Colonic mucosa (tissue), 4 donors: ENCODE measurements around the gene OS9. TPM values are rescaled to one million over a fixed set of nuclear protein-coding genes. Genes with fewer than 3 reads are reported as not detected.

Experiments
- DNase-seq: peaks from one replicate; pipeline ENCODE4 v3.0.0-alpha.2; 2020
- H3K27ac ChIP-seq: fragments of 200-600 bp; one replicate; pipeline ENCODE4 v1.8.0; 2021
- H3K27me3 ChIP-seq: fragments of 200-600 bp; one replicate; pipeline ENCODE4 v1.8.0; 2021
- H3K36me3 ChIP-seq: fragments of 200-600 bp; one replicate; pipeline ENCODE4 v1.8.0; 2021
- H3K4me1 ChIP-seq: fragments of 200-600 bp; one replicate; pipeline ENCODE4 v1.8.0; 2021; ENCODE audit warnings: mild to moderate bottlenecking
- H3K4me3 ChIP-seq: fragments of 200-600 bp; one replicate; pipeline ENCODE4 v1.8.0; 2021
- H3K9ac ChIP-seq, 2 donors: one replicate each; pipeline ENCODE4 v1.7.0; 2013; ENCODE audit warnings: control low read depth in 2 of 2, low read depth in 2 of 2, low read length in 2 of 2
- H3K9me3 ChIP-seq: fragments of 200-600 bp; one replicate; pipeline ENCODE4 v1.8.0; 2021
- intact Hi-C: fragments of 100-400 bp; cut with DNase I; formaldehyde crosslinking; loops from one replicate; pipeline ENCODE4 v1.14.1; 2022
- microRNA-seq: library from miRNA; unstranded; fragments of <30 nt; microRNA quantifications from one replicate; pipeline ENCODE4, GENCODE V29; 2019
- total RNA-seq, 2 donors: library from RNA; stranded (reverse); fragmentation: NEBNext Ultra II Directional in 1 of 2; extraction: Animal tissue kit (Norgen Biotek cat#: 25700) in 1 of 2; gene quantifications; one replicate each; pipeline ENCODE4 v1.2.1, GENCODE V29; 2021
- TF ChIP-seq, protein P1 (sequence below): fragments of 200-600 bp; IDR thresholded peaks from one replicate; pipeline ENCODE4 v1.8.0; 2022; ENCODE audit warnings: antibody characterized with exemption, mild to moderate bottlenecking
- donor health status: healthy.
- donor health status: DM: no; HTN: no; CAD: no.
- donor health status: DM: no; HTN: no; CAD: no.

OS9 gene
- total RNA-seq, 2 donors from 2014 or later: 219 to 284 TPM

DNA sequence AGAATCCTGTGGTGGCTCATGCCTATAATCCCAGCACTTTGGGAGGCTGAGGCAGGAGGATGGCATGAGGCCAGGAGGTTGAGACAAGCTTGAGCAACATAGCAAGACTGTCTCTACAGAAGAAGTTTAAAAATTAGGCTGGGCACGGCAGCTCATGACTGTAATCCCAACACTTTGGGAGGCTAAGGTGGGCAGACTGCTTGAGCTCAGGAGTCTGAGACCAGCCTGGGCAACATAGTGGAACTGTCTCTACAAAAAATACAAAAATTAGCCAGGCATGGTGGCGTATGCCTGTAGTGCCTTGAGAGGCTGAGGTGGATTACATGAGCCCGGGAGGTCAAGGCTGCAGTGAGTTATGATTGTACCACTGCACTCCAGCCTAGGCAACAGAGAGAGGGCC, 73.9 kb downstream of the OS9 start:
- no peak for DNase-seq
- Histone ChIP-seq H3K4me1 (peaks cover 12% of the 10 kb centered on the region), H3K4me3 (no peak overlapping the region), H3K27ac (no peak overlapping the region), H3K36me3 (no peaks in the 10 kb centered on the region), H3K27me3 (peaks cover 25% of the 10 kb centered on the region), H3K9me3 (no peaks in the 10 kb centered on the region), H3K9ac (no peak overlapping the region)
- intact Hi-C loops: no loop called here
- TF ChIP-seq, protein P1, sequence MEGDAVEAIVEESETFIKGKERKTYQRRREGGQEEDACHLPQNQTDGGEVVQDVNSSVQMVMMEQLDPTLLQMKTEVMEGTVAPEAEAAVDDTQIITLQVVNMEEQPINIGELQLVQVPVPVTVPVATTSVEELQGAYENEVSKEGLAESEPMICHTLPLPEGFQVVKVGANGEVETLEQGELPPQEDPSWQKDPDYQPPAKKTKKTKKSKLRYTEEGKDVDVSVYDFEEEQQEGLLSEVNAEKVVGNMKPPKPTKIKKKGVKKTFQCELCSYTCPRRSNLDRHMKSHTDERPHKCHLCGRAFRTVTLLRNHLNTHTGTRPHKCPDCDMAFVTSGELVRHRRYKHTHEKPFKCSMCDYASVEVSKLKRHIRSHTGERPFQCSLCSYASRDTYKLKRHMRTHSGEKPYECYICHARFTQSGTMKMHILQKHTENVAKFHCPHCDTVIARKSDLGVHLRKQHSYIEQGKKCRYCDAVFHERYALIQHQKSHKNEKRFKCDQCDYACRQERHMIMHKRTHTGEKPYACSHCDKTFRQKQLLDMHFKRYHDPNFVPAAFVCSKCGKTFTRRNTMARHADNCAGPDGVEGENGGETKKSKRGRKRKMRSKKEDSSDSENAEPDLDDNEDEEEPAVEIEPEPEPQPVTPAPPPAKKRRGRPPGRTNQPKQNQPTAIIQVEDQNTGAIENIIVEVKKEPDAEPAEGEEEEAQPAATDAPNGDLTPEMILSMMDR: no peak

DNA sequence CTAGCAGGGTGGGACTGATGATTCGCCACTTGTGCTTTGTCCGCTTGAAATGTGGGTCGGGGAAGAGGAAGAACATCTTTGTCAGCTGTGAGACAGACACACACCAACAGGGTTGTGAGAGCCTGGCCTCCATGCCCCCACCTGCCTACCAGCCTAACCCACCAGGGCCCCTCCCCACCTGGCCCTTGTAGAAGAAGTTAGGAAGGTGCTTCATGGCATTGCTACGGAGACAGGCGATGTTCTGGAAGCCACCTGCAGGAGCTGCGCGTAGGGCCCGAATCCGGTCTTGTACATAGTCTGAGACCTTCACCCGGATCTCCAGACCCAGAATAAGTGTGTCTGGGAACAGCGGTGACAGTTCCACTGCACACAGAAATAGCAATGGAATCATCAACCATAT, 75.7 kb downstream of the OS9 start:
- intact Hi-C loops: no loop called here
- Histone ChIP-seq H3K9ac (no peak overlapping the region), H3K4me1 (peaks cover 12% of the 10 kb centered on the region), H3K36me3 (no peaks in the 10 kb centered on the region), H3K27me3 (peaks cover 25% of the 10 kb centered on the region), H3K4me3 (no peak overlapping the region), H3K9me3 (no peaks in the 10 kb centered on the region), H3K27ac (no peak overlapping the region)
- DNase-seq: no peak
- TF ChIP-seq, protein P1: no peak

DNA sequence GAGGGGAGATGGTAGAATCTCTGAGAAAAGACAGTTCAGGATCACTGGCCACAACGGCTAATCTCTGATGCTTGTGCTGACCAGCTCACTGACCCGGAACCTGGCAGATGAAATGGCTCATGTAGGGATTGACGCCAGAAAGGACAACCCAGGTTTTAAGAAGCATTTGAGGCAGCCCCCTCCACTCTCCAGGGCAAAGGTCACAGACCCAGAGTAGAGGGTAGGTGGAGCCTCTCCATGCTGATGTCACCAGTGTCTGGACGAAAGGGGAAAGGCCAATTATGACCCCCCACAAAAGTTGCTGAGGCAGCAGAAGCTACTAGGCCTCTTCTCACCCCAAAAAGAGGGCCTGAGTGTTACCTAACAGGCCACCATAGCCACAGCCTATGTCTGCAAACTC, 76.8 kb downstream of the OS9 start:
- TF ChIP-seq, protein P1: no peak
- Histone ChIP-seq H3K27me3 (peaks cover 13% of the 10 kb centered on the region), H3K4me3 (no peak overlapping the region), H3K9ac (no peak overlapping the region), H3K36me3 (no peaks in the 10 kb centered on the region), H3K4me1 (peaks cover 8% of the 10 kb centered on the region), H3K27ac (no peak overlapping the region), H3K9me3 (no peaks in the 10 kb centered on the region)
- intact Hi-C loops: no loop called here
- DNase-seq: no peak

Small RNAs within 50 kb of the gene (microRNA-seq; reads per million reads assigned to microRNA genes)
- not detected for gene MIR6759

Other genes starting within 250 kb of the OS9 start
- gene INHBE, start 238.8 kb upstream of the OS9 start, total RNA-seq: under 1 TPM in 1 of 2 donors, not detected in 1; 0.22 TPM
- gene GLI1, start 234.3 kb upstream of the OS9 start, total RNA-seq: 1 to 10 TPM; 1.4 to 2.0 TPM
- 1 to 10 TPM; 5.5 to 6.5 TPM for gene ARHGAP9, start 214.3 kb upstream of the OS9 start, total RNA-seq
- 100 to 1,000 TPM in 1 of 2 donors, 10 to 100 TPM in 1; 90.3 to 195 TPM for gene MARS1, start 206.1 kb upstream of the OS9 start, total RNA-seq
- 10 to 100 TPM; 17.5 to 22.8 TPM for gene DDIT3, start 173.6 kb upstream of the OS9 start, total RNA-seq
- gene MBD6, start 171.3 kb upstream of the OS9 start, total RNA-seq: 100 to 1,000 TPM in 1 of 2 donors, 10 to 100 TPM in 1; 95.4 to 133 TPM
- gene DCTN2, start 146.9 kb upstream of the OS9 start, total RNA-seq: 100 to 1,000 TPM; 131 to 139 TPM
- 1 to 10 TPM in 1 of 2 donors, under 1 TPM in 1; 0.67 to 2.1 TPM for gene KIF5A, start 144.1 kb upstream of the OS9 start, total RNA-seq
- 10 to 100 TPM; 43.6 to 60.2 TPM for gene PIP4K2C, start 102.9 kb upstream of the OS9 start, total RNA-seq
- gene DTX3, start 89.3 kb upstream of the OS9 start, total RNA-seq: 1 to 10 TPM; 3.4 to 7.4 TPM
- 10 to 100 TPM in 1 of 2 donors, 1 to 10 TPM in 1; 2.4 to 12.8 TPM for gene ARHGEF25, start 82.7 kb upstream of the OS9 start, total RNA-seq
- under 1 TPM; 0.32 to 0.88 TPM for gene B4GALNT1, start 60.9 kb upstream of the OS9 start, total RNA-seq
- 1 to 10 TPM in 1 of 2 donors, under 1 TPM in 1; 0.86 to 1.0 TPM for gene AGAP2, start 44.6 kb downstream of the OS9 start, total RNA-seq
- gene TSPAN31, start 50.9 kb downstream of the OS9 start, total RNA-seq: 10 to 100 TPM; 19.3 to 32.3 TPM
- 100 to 1,000 TPM in 1 of 2 donors, 10 to 100 TPM in 1; 45.7 to 121 TPM for gene CDK4, start 58.2 kb downstream of the OS9 start, total RNA-seq
- 10 to 100 TPM; 10.6 to 14.3 TPM for gene MARCHF9, start 61.0 kb downstream of the OS9 start, total RNA-seq
- 1 to 10 TPM in 1 of 2 donors, under 1 TPM in 1; 0.80 to 1.6 TPM for gene CYP27B1, start 72.9 kb downstream of the OS9 start, total RNA-seq
- gene METTL1, start 78.0 kb downstream of the OS9 start, total RNA-seq: 10 to 100 TPM in 1 of 2 donors, 1 to 10 TPM in 1; 7.1 to 18.9 TPM
- 1 to 10 TPM; 3.4 to 4.8 TPM for gene EEF1AKMT3, start 78.5 kb downstream of the OS9 start, total RNA-seq
- 10 to 100 TPM; 35.6 to 68.9 TPM for gene TSFM, start 88.7 kb downstream of the OS9 start, total RNA-seq
- gene AVIL, start 124.6 kb downstream of the OS9 start, total RNA-seq: 1 to 10 TPM; 5.1 to 8.1 TPM
- 100 to 1,000 TPM; 131 to 200 TPM for gene CTDSP2, start 152.6 kb downstream of the OS9 start, total RNA-seq
- gene ATP23, start 247.4 kb downstream of the OS9 start, total RNA-seq: 10 to 100 TPM; 13.1 to 14.9 TPM